ENCODE measurements around the gene PEAK1.

PEAK1 gene

GRCh38 chr15:77402740-77403379 is 17.0 kb downstream of the PEAK1 start:
- no peak for DNase-seq

- no peak for DNase-seq
These were observed 19.6 kb downstream of the PEAK1 start for GRCh38 chr15:77400258-77400657.

- DNase-seq: no peak
These were observed 21.0 kb downstream of the PEAK1 start for GRCh38 chr15:77398927-77399326.

- DNase-seq: no peak
These were observed 23.2 kb downstream of the PEAK1 start for GRCh38 chr15:77396692-77397091.

- no peak for DNase-seq
These were observed 24.7 kb downstream of the PEAK1 start for GRCh38 chr15:77395013-77395774.

GRCh38 chr15:77393471-77393840 is 26.4 kb downstream of the PEAK1 start:
- DNase-seq: no peak

- no peak for DNase-seq
These were observed 27.0 kb downstream of the PEAK1 start for GRCh38 chr15:77392762-77393470.

GRCh38 chr15:77391372-77391951 is 28.4 kb downstream of the PEAK1 start:
- DNase-seq: no peak

GRCh38 chr15:77387365-77388105 is 32.4 kb downstream of the PEAK1 start:
- no peak for DNase-seq

- no peak for DNase-seq
These were observed 33.3 kb downstream of the PEAK1 start for GRCh38 chr15:77386626-77387025.

GRCh38 chr15:77384589-77385359 is 35.1 kb downstream of the PEAK1 start:
- no peak for DNase-seq

GRCh38 chr15:77384086-77384485 is 35.8 kb downstream of the PEAK1 start:
- DNase-seq: no peak

GRCh38 chr15:77380033-77380432 is 39.9 kb downstream of the PEAK1 start:
- no peak for DNase-seq

- DNase-seq: no peak
These were observed 43.1 kb downstream of the PEAK1 start for GRCh38 chr15:77376770-77377169.

- DNase-seq: no peak
These were observed 44.8 kb downstream of the PEAK1 start for GRCh38 chr15:77375133-77375532.

GRCh38 chr15:77373441-77373840 is 46.5 kb downstream of the PEAK1 start:
- DNase-seq: no peak

GRCh38 chr15:77371850-77372563 is 47.9 kb downstream of the PEAK1 start:
- DNase-seq: no peak

GRCh38 chr15:77370580-77370979 is 49.3 kb downstream of the PEAK1 start:
- DNase-seq: no peak

GRCh38 chr15:77369168-77369567 is 50.7 kb downstream of the PEAK1 start:
- DNase-seq: no peak

- DNase-seq: no peak
These were observed 52.3 kb downstream of the PEAK1 start for GRCh38 chr15:77367631-77368030.

GRCh38 chr15:77361456-77361855 is 58.4 kb downstream of the PEAK1 start:
- no peak for DNase-seq
